HepG2 (cell line): ENCODE measurements around the gene DPH7. TPM values are rescaled to one million over a fixed set of nuclear protein-coding genes. Genes with fewer than 3 reads are reported as not detected.

ENCODE experiments used
- AHR ChIP-seq: IDR thresholded peaks from 2 replicates; pipeline ENCODE4 v1.6.1; 2018; ENCODE audit warnings: missing genetic modification reagents, missing compliant biosample characterization
- CBFB ChIP-seq: sonication (generic); formaldehyde crosslinking; IDR thresholded peaks from 2 replicates; pipeline ENCODE4 v1.4.0; 2020; ENCODE audit warnings: missing genetic modification reagents
- ERF ChIP-seq: IDR thresholded peaks from 2 replicates; pipeline ENCODE4 v1.6.1; 2018; ENCODE audit warnings: missing biosample characterization, missing genetic modification reagents
- FOXJ3 ChIP-seq: sonication (generic); formaldehyde crosslinking; IDR thresholded peaks from 2 replicates; pipeline ENCODE4 v1.4.0; 2020; ENCODE audit warnings: missing genetic modification reagents, mild to moderate bottlenecking, borderline replicate concordance
- GABPB1 ChIP-seq: IDR thresholded peaks from 2 replicates; pipeline ENCODE4 v1.6.1; 2016; ENCODE audit warnings: mild to moderate bottlenecking, missing genetic modification reagents, moderate library complexity, missing compliant biosample characterization
- HDAC2 ChIP-seq: sonication (generic); formaldehyde crosslinking; IDR thresholded peaks from 2 replicates; pipeline ENCODE4 v1.4.0; 2020; ENCODE audit warnings: missing genetic modification reagents
- JDP2 ChIP-seq: sonication (generic); formaldehyde crosslinking; IDR thresholded peaks from 2 replicates; pipeline ENCODE4 v1.8.1; 2022; ENCODE audit warnings: missing genetic modification reagents, borderline replicate concordance
- MAF1 ChIP-seq: sonication (generic); formaldehyde crosslinking; IDR thresholded peaks from 2 replicates; pipeline ENCODE4 v1.5.0; 2020; ENCODE audit warnings: missing genetic modification reagents, borderline replicate concordance
- MXI1 ChIP-seq: IDR thresholded peaks from 3 replicates; pipeline ENCODE4 v1.6.1; 2012; ENCODE audit warnings: low read depth, low read length, inconsistent platforms, borderline replicate concordance
- SP5 ChIP-seq: IDR thresholded peaks from 2 replicates; pipeline ENCODE4 v1.6.1; 2016; ENCODE audit warnings: low read depth, borderline replicate concordance
- ZBTB7A ChIP-seq: sonication (generic); formaldehyde crosslinking; IDR thresholded peaks from 2 replicates; pipeline ENCODE4 v1.8.0; 2022; ENCODE audit warnings: mild to moderate bottlenecking, missing genetic modification reagents
- ZNF331 ChIP-seq: sonication (generic); formaldehyde crosslinking; IDR thresholded peaks from 2 replicates; pipeline ENCODE4 v1.4.0; 2020; ENCODE audit warnings: missing genetic modification reagents
- ZNF703 ChIP-seq: sonication (generic); formaldehyde crosslinking; IDR thresholded peaks from 2 replicates; pipeline ENCODE4 v1.5.1; 2020; ENCODE audit warnings: missing genetic modification reagents, mild to moderate bottlenecking, moderate library complexity, borderline replicate concordance
- ZNF720 ChIP-seq: sonication (generic); formaldehyde crosslinking; IDR thresholded peaks from 2 replicates; pipeline ENCODE4 v1.4.0; 2020; ENCODE audit warnings: missing genetic modification reagents
- polyA plus RNA-seq, 8 experiments: library from polyadenylated mRNA; depleted of rRNA in 3 of 8; stranded (reverse) in 7 of 8; unstranded in 1 of 8; fragments of >200 nt; fragmentation: Illumina TruSeq in 4 of 8; extraction: Trizol in 4 of 8; gene quantifications; 2 replicates each; pipeline versions ENCODE4 v1.2.1 to v1.2.3, GENCODE V29; 2011 to 2016; ENCODE audit warnings: low read depth in 4 of 8, missing spikeins in 1 of 8, mixed read lengths in 1 of 8; ENCODE audit not compliant: insufficient read depth in 1 of 8
- total RNA-seq, 5 experiments: library from RNA; depleted of rRNA; stranded (reverse); fragments of >200 nt; fragmentation: Illumina TruSeq; extraction: Trizol; gene quantifications; 2 replicates each; pipeline ENCODE4 v1.2.3, GENCODE V29; 2016; ENCODE audit warnings: low read depth in 1 of 5
- TF ChIP-seq, protein P1 (sequence below): sonication (generic); formaldehyde crosslinking; IDR thresholded peaks from 2 replicates; pipeline ENCODE4 v1.9.0; 2021; ENCODE audit warnings: mild to moderate bottlenecking, missing genetic modification reagents
- TF ChIP-seq, protein P2 (sequence below), 2 experiments: sonication (generic) in 1 of 2; formaldehyde crosslinking in 1 of 2; IDR thresholded peaks; 2 replicates each; pipeline versions ENCODE4 v1.5.1 to v1.6.1; 2011 to 2020; ENCODE audit warnings: borderline replicate concordance in 1 of 2, low read depth in 1 of 2, low read length in 1 of 2, mild to moderate bottlenecking in 1 of 2, missing genetic modification reagents in 1 of 2, moderate library complexity in 1 of 2
- TF ChIP-seq, protein P3 (sequence below): sonication (generic); formaldehyde crosslinking; IDR thresholded peaks from 2 replicates; pipeline ENCODE4 v1.5.0; 2020; ENCODE audit warnings: missing genetic modification reagents
- TF ChIP-seq, protein P4 (sequence below): sonication (generic); formaldehyde crosslinking; IDR thresholded peaks from 2 replicates; pipeline ENCODE4 v1.4.0; 2020; ENCODE audit warnings: missing genetic modification reagents
- TF ChIP-seq, protein P5 (sequence below): sonication (generic); formaldehyde crosslinking; IDR thresholded peaks from 2 replicates; pipeline ENCODE4 v1.5.0; 2020; ENCODE audit warnings: missing genetic modification reagents

Gene DPH7
- total and polyA plus RNA-seq, 2 of the 13 experiments (the other 11 are each of a cell fraction or from before 2014, with no cell fraction given) = 27.6 to 31.6 TPM

DNA sequence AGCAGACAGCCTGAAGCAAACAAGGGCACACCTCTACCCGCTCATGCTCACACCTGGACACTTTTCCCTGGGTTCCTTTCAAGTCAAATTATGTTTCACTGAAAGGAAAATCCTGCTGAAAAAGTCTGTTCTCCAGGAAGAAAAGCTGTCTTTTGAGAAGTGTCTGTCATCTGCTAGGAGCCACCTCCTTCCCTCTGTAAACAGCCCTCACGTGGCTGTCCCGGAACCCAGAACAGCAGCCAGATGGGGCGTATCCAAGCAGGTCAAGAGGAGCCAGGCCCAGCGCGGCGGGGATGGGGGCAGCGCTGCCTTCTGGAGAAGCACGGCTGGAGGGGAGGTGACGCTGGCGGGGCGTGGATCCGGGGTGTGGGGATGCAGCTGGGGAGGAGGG lies 28.5 kb downstream of the DPH7 start, which contains the start of gene PNPLA7 (continued):
- TF ChIP-seq, protein P1, sequence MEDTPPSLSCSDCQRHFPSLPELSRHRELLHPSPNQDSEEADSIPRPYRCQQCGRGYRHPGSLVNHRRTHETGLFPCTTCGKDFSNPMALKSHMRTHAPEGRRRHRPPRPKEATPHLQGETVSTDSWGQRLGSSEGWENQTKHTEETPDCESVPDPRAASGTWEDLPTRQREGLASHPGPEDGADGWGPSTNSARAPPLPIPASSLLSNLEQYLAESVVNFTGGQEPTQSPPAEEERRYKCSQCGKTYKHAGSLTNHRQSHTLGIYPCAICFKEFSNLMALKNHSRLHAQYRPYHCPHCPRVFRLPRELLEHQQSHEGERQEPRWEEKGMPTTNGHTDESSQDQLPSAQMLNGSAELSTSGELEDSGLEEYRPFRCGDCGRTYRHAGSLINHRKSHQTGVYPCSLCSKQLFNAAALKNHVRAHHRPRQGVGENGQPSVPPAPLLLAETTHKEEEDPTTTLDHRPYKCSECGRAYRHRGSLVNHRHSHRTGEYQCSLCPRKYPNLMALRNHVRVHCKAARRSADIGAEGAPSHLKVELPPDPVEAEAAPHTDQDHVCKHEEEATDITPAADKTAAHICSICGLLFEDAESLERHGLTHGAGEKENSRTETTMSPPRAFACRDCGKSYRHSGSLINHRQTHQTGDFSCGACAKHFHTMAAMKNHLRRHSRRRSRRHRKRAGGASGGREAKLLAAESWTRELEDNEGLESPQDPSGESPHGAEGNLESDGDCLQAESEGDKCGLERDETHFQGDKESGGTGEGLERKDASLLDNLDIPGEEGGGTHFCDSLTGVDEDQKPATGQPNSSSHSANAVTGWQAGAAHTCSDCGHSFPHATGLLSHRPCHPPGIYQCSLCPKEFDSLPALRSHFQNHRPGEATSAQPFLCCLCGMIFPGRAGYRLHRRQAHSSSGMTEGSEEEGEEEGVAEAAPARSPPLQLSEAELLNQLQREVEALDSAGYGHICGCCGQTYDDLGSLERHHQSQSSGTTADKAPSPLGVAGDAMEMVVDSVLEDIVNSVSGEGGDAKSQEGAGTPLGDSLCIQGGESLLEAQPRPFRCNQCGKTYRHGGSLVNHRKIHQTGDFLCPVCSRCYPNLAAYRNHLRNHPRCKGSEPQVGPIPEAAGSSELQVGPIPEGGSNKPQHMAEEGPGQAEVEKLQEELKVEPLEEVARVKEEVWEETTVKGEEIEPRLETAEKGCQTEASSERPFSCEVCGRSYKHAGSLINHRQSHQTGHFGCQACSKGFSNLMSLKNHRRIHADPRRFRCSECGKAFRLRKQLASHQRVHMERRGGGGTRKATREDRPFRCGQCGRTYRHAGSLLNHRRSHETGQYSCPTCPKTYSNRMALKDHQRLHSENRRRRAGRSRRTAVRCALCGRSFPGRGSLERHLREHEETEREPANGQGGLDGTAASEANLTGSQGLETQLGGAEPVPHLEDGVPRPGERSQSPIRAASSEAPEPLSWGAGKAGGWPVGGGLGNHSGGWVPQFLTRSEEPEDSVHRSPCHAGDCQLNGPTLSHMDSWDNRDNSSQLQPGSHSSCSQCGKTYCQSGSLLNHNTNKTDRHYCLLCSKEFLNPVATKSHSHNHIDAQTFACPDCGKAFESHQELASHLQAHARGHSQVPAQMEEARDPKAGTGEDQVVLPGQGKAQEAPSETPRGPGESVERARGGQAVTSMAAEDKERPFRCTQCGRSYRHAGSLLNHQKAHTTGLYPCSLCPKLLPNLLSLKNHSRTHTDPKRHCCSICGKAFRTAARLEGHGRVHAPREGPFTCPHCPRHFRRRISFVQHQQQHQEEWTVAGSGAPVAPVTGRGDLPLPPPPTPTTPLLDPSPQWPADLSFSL (CRISPR knock-in tag) = no peak
- TF ChIP-seq ZNF720 (CRISPR knock-in tag) (no peak), JDP2 (CRISPR knock-in tag) (no peak), CBFB (CRISPR knock-in tag) (no peak), SP5 (0 out of 2 replicates have a peak, but pooled peaks have one; percentile 43), ZNF703 (CRISPR knock-in tag) (no peak), MAF1 (CRISPR knock-in tag) (no peak), AHR (no peak), ZBTB7A (no peak), GABPB1 (CRISPR knock-in tag) (peak; percentile 41; the same call in 1 of the 2 replicates), HDAC2 (CRISPR knock-in tag) (peak; percentile 28; the same call in 1 of the 2 replicates), FOXJ3 (CRISPR knock-in tag) (no peak), ZNF331 (0 out of 2 replicates have a peak, but pooled peaks have one; percentile 14), ERF (CRISPR knock-in tag) (no peak), MXI1 (peak; percentile 65; the same call in 1 of the 3 replicates)
- TF ChIP-seq, protein P2, sequence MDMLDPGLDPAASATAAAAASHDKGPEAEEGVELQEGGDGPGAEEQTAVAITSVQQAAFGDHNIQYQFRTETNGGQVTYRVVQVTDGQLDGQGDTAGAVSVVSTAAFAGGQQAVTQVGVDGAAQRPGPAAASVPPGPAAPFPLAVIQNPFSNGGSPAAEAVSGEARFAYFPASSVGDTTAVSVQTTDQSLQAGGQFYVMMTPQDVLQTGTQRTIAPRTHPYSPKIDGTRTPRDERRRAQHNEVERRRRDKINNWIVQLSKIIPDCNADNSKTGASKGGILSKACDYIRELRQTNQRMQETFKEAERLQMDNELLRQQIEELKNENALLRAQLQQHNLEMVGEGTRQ (IDR thresholded peaks at IDR 0.05; ENCODE audit: low read depth, low read length) = peak; percentile 44; the same call in 1 of the 2 replicates
- TF ChIP-seq, protein P2 (CRISPR knock-in tag; IDR thresholded peaks at IDR 0.05; ENCODE audit: borderline replicate concordance) = peak; percentile 46; the same call in 1 of the 2 replicates
- TF ChIP-seq, protein P3, sequence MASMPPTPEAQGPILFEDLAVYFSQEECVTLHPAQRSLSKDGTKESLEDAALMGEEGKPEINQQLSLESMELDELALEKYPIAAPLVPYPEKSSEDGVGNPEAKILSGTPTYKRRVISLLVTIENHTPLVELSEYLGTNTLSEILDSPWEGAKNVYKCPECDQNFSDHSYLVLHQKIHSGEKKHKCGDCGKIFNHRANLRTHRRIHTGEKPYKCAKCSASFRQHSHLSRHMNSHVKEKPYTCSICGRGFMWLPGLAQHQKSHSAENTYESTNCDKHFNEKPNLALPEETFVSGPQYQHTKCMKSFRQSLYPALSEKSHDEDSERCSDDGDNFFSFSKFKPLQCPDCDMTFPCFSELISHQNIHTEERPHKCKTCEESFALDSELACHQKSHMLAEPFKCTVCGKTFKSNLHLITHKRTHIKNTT (CRISPR knock-in tag) = no peak
- TF ChIP-seq, protein P4, sequence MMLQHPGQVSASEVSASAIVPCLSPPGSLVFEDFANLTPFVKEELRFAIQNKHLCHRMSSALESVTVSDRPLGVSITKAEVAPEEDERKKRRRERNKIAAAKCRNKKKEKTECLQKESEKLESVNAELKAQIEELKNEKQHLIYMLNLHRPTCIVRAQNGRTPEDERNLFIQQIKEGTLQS (CRISPR knock-in tag) = no peak
- TF ChIP-seq, protein P5, sequence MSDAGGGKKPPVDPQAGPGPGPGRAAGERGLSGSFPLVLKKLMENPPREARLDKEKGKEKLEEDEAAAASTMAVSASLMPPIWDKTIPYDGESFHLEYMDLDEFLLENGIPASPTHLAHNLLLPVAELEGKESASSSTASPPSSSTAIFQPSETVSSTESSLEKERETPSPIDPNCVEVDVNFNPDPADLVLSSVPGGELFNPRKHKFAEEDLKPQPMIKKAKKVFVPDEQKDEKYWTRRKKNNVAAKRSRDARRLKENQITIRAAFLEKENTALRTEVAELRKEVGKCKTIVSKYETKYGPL (CRISPR knock-in tag) = no peak
